K562 (cell line): ENCODE results near the gene USP11. TPM values are rescaled to one million over a fixed set of nuclear protein-coding genes. Genes with fewer than 3 reads are reported as not detected.

Experiments used
- ATF3 ChIP-seq, 2 experiments: fragments of 450-650 bp in 1 of 2; sonication (generic) in 1 of 2; formaldehyde crosslinking in 1 of 2; IDR thresholded peaks in 1 of 2; conservative IDR thresholded peaks in 1 of 2; 2 replicates each; pipeline versions ENCODE4 v1.6.1 to v1.8.1; 2016 to 2023; ENCODE audit warnings: mild to moderate bottlenecking in 2 of 2, moderate library complexity in 2 of 2, inconsistent platforms in 1 of 2, missing genetic modification reagents in 1 of 2
- BDP1 ChIP-seq: IDR thresholded peaks from 3 replicates; pipeline ENCODE4 v1.6.1; 2011; ENCODE audit not compliant: insufficient read length, insufficient read depth
- BRD4 ChIP-seq: fragments of 200-600 bp; sonication (generic); IDR thresholded peaks from 2 replicates; pipeline ENCODE4 v1.6.1; 2017; ENCODE audit warnings: inconsistent platforms
- CREM ChIP-seq: IDR thresholded peaks from 2 replicates; pipeline ENCODE4 v1.6.1; 2014; ENCODE audit warnings: antibody characterized with exemption, low read depth
- E2F6 ChIP-seq, 2 experiments: IDR thresholded peaks; 2 replicates each; pipeline ENCODE4 v1.6.1; 2011; ENCODE audit warnings: borderline replicate concordance in 1 of 2, control low read depth in 1 of 2, low read depth in 1 of 2, low read length in 1 of 2, mild to moderate bottlenecking in 1 of 2, mixed read lengths in 1 of 2, moderate library complexity in 1 of 2; ENCODE audit not compliant: insufficient read depth in 1 of 2, insufficient read length in 1 of 2, poor library complexity in 1 of 2, severe bottlenecking in 1 of 2; ENCODE audit errors: extremely low read depth in 1 of 2
- MAZ ChIP-seq, 2 experiments: fragments of 450-650 bp in 1 of 2; sonication (generic) in 1 of 2; formaldehyde crosslinking; IDR thresholded peaks in 1 of 2; conservative IDR thresholded peaks in 1 of 2; 2 replicates each; pipeline versions ENCODE4 v1.4.0 to v1.5.0; 2020; ENCODE audit warnings: mild to moderate bottlenecking in 1 of 2, missing genetic modification reagents in 1 of 2
- MITF ChIP-seq: IDR thresholded peaks from 2 replicates; pipeline ENCODE4 v1.6.1; 2014; ENCODE audit warnings: antibody characterized with exemption
- MTA3 ChIP-seq: fragments of 450-650 bp; formaldehyde crosslinking; IDR thresholded peaks from 2 replicates; pipeline ENCODE4 v1.6.1; 2017; ENCODE audit warnings: mild to moderate bottlenecking, borderline replicate concordance
- MYNN ChIP-seq, 2 experiments: sonication (generic); formaldehyde crosslinking in 1 of 2; IDR thresholded peaks; 2 replicates each; pipeline versions ENCODE4 v1.5.0 to v1.6.1; 2016 to 2020; ENCODE audit warnings: antibody characterized with exemption in 1 of 2, missing genetic modification reagents in 1 of 2
- NCOR1 ChIP-seq: fragments of 450-650 bp; IDR thresholded peaks from 2 replicates; pipeline ENCODE4 v1.6.1; 2016; ENCODE audit warnings: mild to moderate bottlenecking, moderate library complexity
- NFE2 ChIP-seq: IDR thresholded peaks from 2 replicates; pipeline ENCODE4 v1.6.1; 2014; ENCODE audit warnings: antibody characterized with exemption, low read depth
- NFRKB ChIP-seq: fragments of 450-650 bp; IDR thresholded peaks from 2 replicates; pipeline ENCODE4 v1.6.1; 2016; ENCODE audit warnings: low read depth
- RBFOX2 ChIP-seq: fragments of 200-400 bp; formaldehyde crosslinking; IDR thresholded peaks from 2 replicates; pipeline ENCODE4 v1.6.1; 2017; ENCODE audit warnings: low read depth, mild to moderate bottlenecking, low read length, moderate library complexity
- SIRT6 ChIP-seq: IDR thresholded peaks from one replicate; pipeline ENCODE4 v1.6.1; 2012; ENCODE audit warnings: low read depth, mild to moderate bottlenecking, control low read depth, inconsistent platforms, low read length, moderate library complexity
- TAF1 ChIP-seq: IDR thresholded peaks from 2 replicates; pipeline ENCODE4 v1.6.1; 2011; ENCODE audit warnings: mild to moderate bottlenecking, low read length, moderate library complexity; ENCODE audit not compliant: insufficient read depth, control insufficient read depth, severe bottlenecking; ENCODE audit errors: extremely low read depth
- ZBTB12 ChIP-seq: fragments of 250-450 bp; sonication (Bioruptor Pico); IDR thresholded peaks from 2 replicates; pipeline ENCODE4 v1.4.0; 2020
- ZFX ChIP-seq: sonication (generic); formaldehyde crosslinking; IDR thresholded peaks from 2 replicates; pipeline ENCODE4 v1.8.0; 2022; ENCODE audit warnings: mild to moderate bottlenecking, missing genetic modification reagents, moderate library complexity
- ZNF253 ChIP-seq: fragments of 250-450 bp; sonication (Bioruptor Pico); conservative IDR thresholded peaks from 2 replicates; pipeline ENCODE4 v1.6.1; 2021; ENCODE audit warnings: mild to moderate bottlenecking
- polyA plus RNA-seq, 8 experiments: library from polyadenylated mRNA; depleted of rRNA in 4 of 8; stranded (reverse) in 5 of 8; unstranded in 3 of 8; fragments of >200 nt; fragmentation: Nextera tagmentation in 2 of 8; fragmentation: Illumina TruSeq in 1 of 8; extraction: Ambion mirVana in 2 of 8; extraction: Trizol in 1 of 8; gene quantifications; 2 replicates each; pipeline versions ENCODE4 v1.2.1 to v1.2.3, GENCODE V29; 2011 to 2014; ENCODE audit warnings: inconsistent platforms in 1 of 8, missing spikeins in 1 of 8
- total RNA-seq, 7 experiments: library from RNA; depleted of rRNA in 6 of 7; stranded (reverse); fragments of >200 nt in 6 of 7; fragmentation: Illumina TruSeq in 2 of 7; extraction: Trizol in 2 of 7; gene quantifications; 2 replicates each; pipeline versions ENCODE4 v1.2.1 to v1.2.3, GENCODE V29; 2011 to 2021; ENCODE audit warnings: low replicate concordance in 1 of 7

Gene USP11
- total and polyA plus RNA-seq, 9 of the 15 experiments (the other 6 are each of a cell fraction or from before 2014, with no cell fraction given) = 2.5 to 29.0 (median 11.7) TPM

GRCh38 chrX:47233333-47234113 is 714 bp downstream of the USP11 start (continued):
- TF ChIP-seq MYNN (IDR thresholded peaks at IDR 0.05) (no peak), MYNN (CRISPR knock-in tag; IDR thresholded peaks at IDR 0.05) (no peak), ATF3 (IDR thresholded peaks at IDR 0.05) (peak; percentile 59; the same call in 1 of the 2 replicates), ATF3 (CRISPR knock-in tag; conservative IDR thresholded peaks at IDR 0.05) (no peak), MITF (no peak), NCOR1 (peak; percentile 78), BDP1 (no peak), NFRKB (peak; percentile 76; the same call in 1 of the 2 replicates), SIRT6 (no peak), BRD4 (0 out of 2 replicates have a peak, but pooled peaks have one; percentile 60), TAF1 (peak; percentile 60), MAZ (CRISPR knock-in tag; conservative IDR thresholded peaks at IDR 0.05 in 1 of 2, IDR thresholded peaks at IDR 0.05 in 1 of 2) (peak; percentile 4 to 8; a peak in 1 of 4 replicates), RBFOX2 (peak; percentile 75), MTA3 (0 out of 2 replicates have a peak, but pooled peaks have one; percentile 49), ZFX (peak; percentile 57), E2F6 (IDR thresholded peaks at IDR 0.05; ENCODE audit: borderline replicate concordance in 1 of 2, extremely low read depth in 1 of 2, insufficient read depth in 1 of 2, insufficient read length in 1 of 2, low read depth in 1 of 2, low read length in 1 of 2, poor library complexity in 1 of 2, severe bottlenecking in 1 of 2) (peak in 1 of 2 experiments; percentile 13), ZNF253 (CRISPR knock-in tag) (no peak), CREM (peak; percentile 92), ZBTB12 (peak; percentile 36; the same call in 1 of the 2 replicates), NFE2 (0 out of 2 replicates have a peak, but pooled peaks have one; percentile 25)
- TF ChIP-seq, all 486 proteins: peak for 44
